Measurements from ENCODE around the gene SLC24A1.

SLC24A1 gene

DNA sequence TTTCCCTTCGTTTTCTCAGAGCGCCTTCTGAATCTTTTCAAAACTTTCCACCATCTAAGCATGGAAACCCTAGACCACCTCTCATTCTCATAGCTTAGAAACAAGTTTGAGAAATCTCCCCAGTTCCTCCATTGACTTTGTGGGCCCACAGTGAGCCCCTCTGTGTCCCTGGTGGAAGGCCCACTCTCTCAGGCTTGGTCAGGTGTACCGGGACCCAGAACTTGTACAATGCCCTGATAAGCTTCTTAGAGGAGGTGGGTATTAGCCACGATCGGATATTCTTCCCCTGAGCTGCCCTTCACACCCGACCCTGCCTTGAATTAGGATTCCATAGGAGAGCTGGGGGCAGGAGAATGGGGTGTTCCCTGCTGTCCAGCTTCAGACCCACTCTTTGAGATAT lies at the start of gene SLC24A1:
Gene SLC24A1 (plus strand): TSS at position 301 of the 400 bp plus-strand sequence. CDS start 2,143 bp downstream, outside the sequence.
- Mint-ChIP-seq H3K9me3 (ENCODE audit: low read depth) (no peaks in the 10 kb centered on the region), H3K27me3 (no peaks in the 10 kb centered on the region), H3K4me1 (ENCODE audit: low read depth) (no peaks in the 10 kb centered on the region), H3K36me3 (peaks cover 14% of the 10 kb centered on the region), H3K4me3 (no peak within 1 kb of the TSS), H3K27ac (no peak within 1 kb of the TSS)

DNA sequence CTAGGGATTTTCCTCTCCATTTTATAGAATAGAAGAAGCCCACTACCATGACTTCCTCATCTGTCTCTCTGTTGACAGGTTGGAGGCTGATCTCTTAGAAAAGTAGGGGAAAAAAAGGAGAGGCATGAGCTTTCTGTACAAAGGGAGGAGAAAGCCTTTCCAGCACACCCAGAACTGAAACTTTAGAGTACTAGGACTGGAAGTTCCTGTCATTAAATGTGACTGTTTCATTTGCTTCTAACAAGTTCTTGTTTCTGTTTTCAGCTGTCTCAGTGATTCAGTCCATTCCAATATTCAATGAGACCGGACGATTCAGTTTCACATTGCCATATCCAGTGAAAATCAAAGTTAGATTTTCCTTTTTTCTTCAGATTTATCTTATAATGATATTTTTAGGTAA lies 49.8 kb upstream of the SLC24A1 start:
- H3K4me1 Mint-ChIP-seq (ENCODE audit: low read depth): no peaks in the 10 kb centered on the region
- no peaks in the 10 kb centered on the region for H3K27me3 Mint-ChIP-seq
- H3K36me3 Mint-ChIP-seq: peaks cover 4% of the 10 kb centered on the region
- no peak overlapping the region for H3K27ac Mint-ChIP-seq
- H3K4me3 Mint-ChIP-seq: no peak overlapping the region
- H3K9me3 Mint-ChIP-seq (ENCODE audit: low read depth): no peaks in the 10 kb centered on the region

DNA sequence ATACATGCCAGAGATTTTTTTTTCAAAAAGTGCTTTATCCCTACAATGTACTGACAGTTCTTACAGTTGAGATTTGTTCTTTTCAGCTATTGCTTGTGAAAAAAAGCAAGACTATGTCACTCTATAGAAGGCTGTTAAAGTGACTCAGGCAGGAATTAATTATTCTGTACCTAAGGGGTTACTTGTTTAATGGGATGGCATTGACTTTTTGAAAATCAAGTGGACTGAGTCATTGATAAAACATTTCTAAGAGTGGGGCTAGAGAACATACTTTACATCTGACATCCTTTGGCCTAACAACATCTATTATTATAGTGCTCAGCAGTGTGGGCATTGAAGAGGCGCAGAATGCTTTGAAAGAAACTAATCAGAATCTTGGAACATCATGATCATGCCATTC lies 45.1 kb upstream of the SLC24A1 start:
- H3K4me1 Mint-ChIP-seq (ENCODE audit: low read depth): peaks cover 2% of the 10 kb centered on the region
- no peak overlapping the region for H3K4me3 Mint-ChIP-seq
- no peaks in the 10 kb centered on the region for H3K9me3 Mint-ChIP-seq (ENCODE audit: low read depth)
- no peaks in the 10 kb centered on the region for H3K27me3 Mint-ChIP-seq
- H3K27ac Mint-ChIP-seq: peak overlapping the region; percentile 38
- no peaks in the 10 kb centered on the region for H3K36me3 Mint-ChIP-seq

GRCh38 chr15:65577129-65577996 lies 44.4 kb upstream of the SLC24A1 start:
- H3K27ac Mint-ChIP-seq: peak overlapping the region; percentile 42
- no peaks in the 10 kb centered on the region for H3K27me3 Mint-ChIP-seq
- no peak overlapping the region for H3K4me3 Mint-ChIP-seq
- H3K4me1 Mint-ChIP-seq (ENCODE audit: low read depth): peaks cover 2% of the 10 kb centered on the region
- no peaks in the 10 kb centered on the region for H3K9me3 Mint-ChIP-seq (ENCODE audit: low read depth)
- peaks cover 2% of the 10 kb centered on the region for H3K36me3 Mint-ChIP-seq

- Mint-ChIP-seq H3K4me3 (no peak overlapping the region), H3K9me3 (ENCODE audit: low read depth) (no peaks in the 10 kb centered on the region), H3K27ac (no peak overlapping the region), H3K27me3 (no peaks in the 10 kb centered on the region), H3K4me1 (ENCODE audit: low read depth) (peaks cover 17% of the 10 kb centered on the region), H3K36me3 (peaks cover 7% of the 10 kb centered on the region)
Observed at GRCh38 chr15:65578904-65579728, 42.6 kb upstream of the SLC24A1 start.

- Mint-ChIP-seq H3K27ac (no peak overlapping the region), H3K27me3 (no peaks in the 10 kb centered on the region), H3K9me3 (ENCODE audit: low read depth) (no peaks in the 10 kb centered on the region), H3K4me3 (no peak overlapping the region), H3K4me1 (ENCODE audit: low read depth) (peaks cover 24% of the 10 kb centered on the region), H3K36me3 (peaks cover 8% of the 10 kb centered on the region)
Observed at GRCh38 chr15:65579762-65580161, 42.0 kb upstream of the SLC24A1 start.

GRCh38 chr15:65580287-65580686 lies 41.5 kb upstream of the SLC24A1 start:
- H3K9me3 Mint-ChIP-seq (ENCODE audit: low read depth): no peaks in the 10 kb centered on the region
- H3K27ac Mint-ChIP-seq: peak overlapping the region; percentile 58
- H3K4me1 Mint-ChIP-seq (ENCODE audit: low read depth): peaks cover 25% of the 10 kb centered on the region
- H3K27me3 Mint-ChIP-seq: no peaks in the 10 kb centered on the region
- H3K36me3 Mint-ChIP-seq: peaks cover 8% of the 10 kb centered on the region
- H3K4me3 Mint-ChIP-seq: no peak overlapping the region

GRCh38 chr15:65583701-65584100 lies 38.0 kb upstream of the SLC24A1 start:
- Mint-ChIP-seq H3K4me1 (ENCODE audit: low read depth) (peaks cover 31% of the 10 kb centered on the region), H3K27ac (peak overlapping the region; percentile 82), H3K9me3 (ENCODE audit: low read depth) (no peaks in the 10 kb centered on the region), H3K36me3 (peaks cover 15% of the 10 kb centered on the region), H3K4me3 (peak overlapping the region; percentile 68), H3K27me3 (no peaks in the 10 kb centered on the region)

DNA sequence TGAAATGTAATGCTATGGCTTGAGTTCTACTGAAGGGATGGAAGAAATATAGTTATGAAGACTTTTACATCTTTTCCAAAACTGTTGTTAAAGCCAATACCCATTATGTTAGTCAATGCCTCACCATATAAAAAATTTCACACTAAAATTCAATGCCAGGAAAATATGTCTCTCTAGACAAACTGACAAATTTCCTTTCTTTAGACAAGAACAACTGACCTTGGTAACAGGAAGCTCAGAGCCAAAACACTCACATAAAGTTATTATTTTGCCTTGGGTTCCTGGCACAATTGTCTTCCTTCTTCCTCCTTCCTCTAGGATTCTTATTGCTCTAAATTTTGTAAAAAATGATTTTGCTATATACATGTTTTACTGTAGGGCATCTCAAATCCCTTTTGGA lies 37.5 kb upstream of the SLC24A1 start:
- Mint-ChIP-seq H3K4me3 (peak overlapping the region; percentile 68), H3K27me3 (no peaks in the 10 kb centered on the region), H3K27ac (peak overlapping the region; percentile 82), H3K9me3 (ENCODE audit: low read depth) (no peaks in the 10 kb centered on the region), H3K4me1 (ENCODE audit: low read depth) (peaks cover 31% of the 10 kb centered on the region), H3K36me3 (peaks cover 16% of the 10 kb centered on the region)

DNA sequence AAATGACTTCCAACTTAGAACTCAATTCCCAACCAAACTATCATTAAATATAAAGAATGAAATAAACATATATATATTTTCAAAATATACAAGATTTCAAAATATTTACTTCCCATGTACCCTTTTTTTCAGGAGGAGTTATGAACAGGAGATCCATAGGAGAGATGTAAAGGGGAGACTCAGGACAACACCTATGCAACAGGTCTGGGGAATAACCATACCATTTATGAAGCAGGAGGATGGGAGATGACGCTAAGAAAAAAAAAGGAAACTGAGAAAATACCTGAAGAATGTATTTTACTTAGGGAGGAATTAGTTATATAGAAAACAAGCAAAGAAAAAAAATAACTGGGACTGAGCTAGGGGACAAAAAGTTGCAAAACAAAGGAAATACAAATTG lies 34.6 kb upstream of the SLC24A1 start:
- H3K27ac Mint-ChIP-seq: peak overlapping the region; percentile 37
- H3K27me3 Mint-ChIP-seq: no peaks in the 10 kb centered on the region
- H3K4me1 Mint-ChIP-seq (ENCODE audit: low read depth): peaks cover 31% of the 10 kb centered on the region
- peaks cover 35% of the 10 kb centered on the region for H3K36me3 Mint-ChIP-seq
- H3K9me3 Mint-ChIP-seq (ENCODE audit: low read depth): no peaks in the 10 kb centered on the region
- H3K4me3 Mint-ChIP-seq: no peak overlapping the region

GRCh38 chr15:65595960-65596359 lies 25.8 kb upstream of the SLC24A1 start:
- Mint-ChIP-seq H3K27ac (no peak overlapping the region), H3K36me3 (peaks cover 5% of the 10 kb centered on the region), H3K27me3 (no peaks in the 10 kb centered on the region), H3K4me1 (ENCODE audit: low read depth) (no peaks in the 10 kb centered on the region), H3K4me3 (no peak overlapping the region), H3K9me3 (ENCODE audit: low read depth) (no peaks in the 10 kb centered on the region)

DNA sequence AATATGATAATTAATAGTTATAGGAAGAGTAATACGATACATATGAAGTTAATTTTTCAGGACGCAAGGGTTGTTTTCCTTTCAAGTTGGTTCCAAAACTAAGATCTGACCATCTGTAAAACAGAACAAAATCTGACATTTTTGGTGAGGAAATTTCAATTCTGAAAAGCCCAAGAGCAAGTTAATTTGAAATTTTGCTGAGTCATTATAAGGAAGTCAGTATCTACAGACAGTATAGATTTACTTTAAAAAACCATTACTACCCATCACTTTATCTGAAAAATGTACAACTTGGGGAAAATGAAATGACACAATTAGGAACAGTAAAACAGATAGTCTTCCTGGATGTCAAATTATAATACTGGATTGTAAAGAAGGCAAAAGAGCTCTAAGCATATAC lies 23.3 kb upstream of the SLC24A1 start:
- H3K27me3 Mint-ChIP-seq: no peaks in the 10 kb centered on the region
- H3K4me1 Mint-ChIP-seq (ENCODE audit: low read depth): no peaks in the 10 kb centered on the region
- no peaks in the 10 kb centered on the region for H3K9me3 Mint-ChIP-seq (ENCODE audit: low read depth)
- no peak overlapping the region for H3K4me3 Mint-ChIP-seq
- peak overlapping the region; percentile 7 for H3K27ac Mint-ChIP-seq
- H3K36me3 Mint-ChIP-seq: peaks cover 3% of the 10 kb centered on the region

DNA sequence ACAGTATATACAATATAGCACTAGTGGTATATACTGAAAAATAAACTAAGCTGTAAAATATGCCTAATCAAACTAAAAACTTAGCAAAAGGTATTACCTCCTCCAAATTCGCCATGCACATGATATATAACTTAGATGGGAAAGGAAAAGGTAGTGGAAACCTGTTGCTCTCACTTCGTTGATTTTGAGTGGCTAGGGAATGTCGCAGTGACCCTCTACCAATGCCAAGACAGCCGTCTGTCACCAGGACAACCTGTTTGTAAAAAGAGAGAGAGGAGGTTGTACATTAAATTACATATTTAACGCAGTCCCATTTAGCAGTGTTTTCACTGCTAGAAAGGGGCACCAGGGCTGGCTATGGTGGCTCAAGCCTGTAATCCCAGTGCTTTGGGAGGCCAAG lies 22.1 kb upstream of the SLC24A1 start:
- Mint-ChIP-seq H3K36me3 (peaks cover 3% of the 10 kb centered on the region), H3K9me3 (ENCODE audit: low read depth) (no peaks in the 10 kb centered on the region), H3K4me1 (ENCODE audit: low read depth) (no peaks in the 10 kb centered on the region), H3K4me3 (no peak overlapping the region), H3K27ac (no peak overlapping the region), H3K27me3 (no peaks in the 10 kb centered on the region)

DNA sequence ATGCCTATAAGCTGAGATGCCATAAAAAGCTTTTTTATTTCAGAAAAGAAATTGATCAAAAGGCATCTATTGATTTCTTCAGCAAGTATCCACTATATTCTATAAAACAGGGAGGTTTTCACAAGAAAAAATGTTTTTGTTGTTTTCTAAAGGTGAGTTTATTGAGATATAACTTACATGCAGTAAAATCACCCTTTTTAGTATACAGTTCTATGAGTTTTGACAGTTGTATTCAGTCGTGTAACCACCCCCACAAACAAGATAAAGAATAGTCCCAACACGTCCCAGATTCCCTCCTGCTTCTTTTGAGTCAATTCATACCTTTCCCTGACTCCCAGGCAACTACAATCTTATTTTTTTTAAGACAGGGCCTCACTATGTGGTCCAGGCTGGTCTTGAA lies 18.6 kb upstream of the SLC24A1 start:
- Mint-ChIP-seq H3K36me3 (peaks cover 3% of the 10 kb centered on the region), H3K27me3 (no peaks in the 10 kb centered on the region), H3K4me1 (ENCODE audit: low read depth) (peaks cover 5% of the 10 kb centered on the region), H3K9me3 (ENCODE audit: low read depth) (no peaks in the 10 kb centered on the region), H3K4me3 (no peak overlapping the region), H3K27ac (no peak overlapping the region)

DNA sequence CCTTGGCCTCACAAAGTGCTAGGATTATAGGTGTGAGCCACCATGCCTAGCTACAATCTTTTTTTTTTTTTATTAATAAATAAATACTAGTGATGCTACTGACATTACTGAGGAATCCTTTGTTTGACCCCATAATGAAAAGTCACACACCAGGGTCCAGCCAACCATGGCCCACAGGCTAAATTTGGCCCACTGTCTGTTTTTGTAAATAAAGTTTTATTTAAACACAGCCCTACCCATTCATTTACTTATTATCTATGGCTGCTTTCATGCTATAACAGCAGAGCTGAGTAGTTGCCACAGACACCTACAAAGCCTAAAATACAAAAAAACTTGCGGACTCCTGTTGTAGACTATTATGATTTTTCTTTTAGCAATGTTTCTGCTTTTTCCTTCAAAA lies 18.2 kb upstream of the SLC24A1 start:
- no peak overlapping the region for H3K4me3 Mint-ChIP-seq
- H3K36me3 Mint-ChIP-seq: peaks cover 3% of the 10 kb centered on the region
- H3K9me3 Mint-ChIP-seq (ENCODE audit: low read depth): no peaks in the 10 kb centered on the region

More for the DNA sequence above, 18.2 kb upstream of the SLC24A1 start:
- H3K27ac Mint-ChIP-seq: no peak overlapping the region
- no peaks in the 10 kb centered on the region for H3K27me3 Mint-ChIP-seq
- peaks cover 6% of the 10 kb centered on the region for H3K4me1 Mint-ChIP-seq (ENCODE audit: low read depth)
